GM23248 (cell line): ENCODE data around the gene TBL3.

Source experiments
- EZH2 ChIP-seq: fragments of 200-600 bp; sonication (generic); IDR thresholded peaks from 2 replicates; pipeline ENCODE4 v1.6.1; 2018; ENCODE audit warnings: antibody characterized with exemption, mild to moderate bottlenecking; ENCODE audit not compliant: insufficient read depth, poor library complexity, severe bottlenecking
- EZH2phosphoT487 ChIP-seq: fragments of 200-600 bp; sonication (generic); IDR thresholded peaks from 2 replicates; pipeline ENCODE4 v1.6.1; 2018; ENCODE audit warnings: antibody characterized with exemption, moderate library complexity, mild to moderate bottlenecking, low read depth; ENCODE audit not compliant: insufficient read depth

GRCh38 chr16:1926271-1926670 is 45.6 kb upstream of the TBL3 start:
- TF ChIP-seq EZH2phosphoT487: no peak
- TF ChIP-seq EZH2: no peak
